Measurements from ENCODE around the gene BCAN. TPM values are rescaled to one million over a fixed set of nuclear protein-coding genes. Genes with fewer than 3 reads are reported as not detected.

Gene BCAN
- total RNA-seq, 4 donors from 2014 or later: 0.45 to 1.0 (median 0.99) TPM; not detected in 1

DNA sequence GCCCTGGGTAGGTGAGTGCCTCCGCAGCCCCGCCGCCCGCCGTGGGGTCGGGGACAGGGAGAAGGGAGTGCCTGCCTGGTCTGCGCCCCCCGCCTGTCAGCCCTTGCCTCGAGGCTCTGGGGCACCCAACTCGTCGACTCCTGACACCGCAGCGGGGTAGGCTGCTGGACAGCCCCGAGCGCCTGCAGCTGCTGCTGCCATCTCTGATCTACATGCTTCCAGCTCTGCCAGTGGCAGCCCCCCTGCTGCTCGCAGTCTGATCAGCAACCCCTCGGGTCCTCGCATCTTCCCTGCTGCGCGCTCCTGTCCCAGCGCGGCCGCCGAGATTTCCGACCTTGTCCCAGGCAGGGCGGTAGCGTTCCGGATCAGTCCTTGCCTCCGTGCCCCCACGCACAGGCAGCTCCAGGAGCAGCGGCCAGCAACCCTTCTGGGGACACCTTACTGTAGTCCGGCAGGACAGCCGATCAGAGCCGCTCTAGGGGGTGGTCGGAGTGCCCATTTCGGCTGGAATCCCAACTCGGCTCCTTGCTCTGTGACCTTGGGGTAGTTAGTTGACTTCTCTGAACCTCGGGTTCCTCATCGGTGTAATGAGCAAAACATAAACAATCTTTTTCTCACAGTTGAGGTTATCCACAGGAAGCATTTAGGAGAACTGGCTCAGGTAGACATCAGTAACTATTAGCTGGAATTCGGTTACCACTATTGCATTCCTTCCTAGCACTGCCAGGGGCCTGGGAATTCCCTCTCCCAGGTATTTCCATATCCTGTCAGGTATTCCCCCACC lies 540 bp downstream of the BCAN start:
- Histone ChIP-seq H3K27ac (replicated peaks in 1 of 4) (no peak overlapping the region), H3K4me1 (peaks cover 12 to 21% (median 18%) of the 10 kb centered on the region in 4 donors), H3K4me3 (peak overlapping the region; percentile 44 to 53 (median 50)), H3K27me3 (peaks cover 3 to 98% (median 47%) of the 10 kb centered on the region in 4 donors), H3K36me3 (no peaks in the 10 kb centered on the region), H3K9me3 (no peaks in the 10 kb centered on the region)
- TF ChIP-seq, protein P1, sequence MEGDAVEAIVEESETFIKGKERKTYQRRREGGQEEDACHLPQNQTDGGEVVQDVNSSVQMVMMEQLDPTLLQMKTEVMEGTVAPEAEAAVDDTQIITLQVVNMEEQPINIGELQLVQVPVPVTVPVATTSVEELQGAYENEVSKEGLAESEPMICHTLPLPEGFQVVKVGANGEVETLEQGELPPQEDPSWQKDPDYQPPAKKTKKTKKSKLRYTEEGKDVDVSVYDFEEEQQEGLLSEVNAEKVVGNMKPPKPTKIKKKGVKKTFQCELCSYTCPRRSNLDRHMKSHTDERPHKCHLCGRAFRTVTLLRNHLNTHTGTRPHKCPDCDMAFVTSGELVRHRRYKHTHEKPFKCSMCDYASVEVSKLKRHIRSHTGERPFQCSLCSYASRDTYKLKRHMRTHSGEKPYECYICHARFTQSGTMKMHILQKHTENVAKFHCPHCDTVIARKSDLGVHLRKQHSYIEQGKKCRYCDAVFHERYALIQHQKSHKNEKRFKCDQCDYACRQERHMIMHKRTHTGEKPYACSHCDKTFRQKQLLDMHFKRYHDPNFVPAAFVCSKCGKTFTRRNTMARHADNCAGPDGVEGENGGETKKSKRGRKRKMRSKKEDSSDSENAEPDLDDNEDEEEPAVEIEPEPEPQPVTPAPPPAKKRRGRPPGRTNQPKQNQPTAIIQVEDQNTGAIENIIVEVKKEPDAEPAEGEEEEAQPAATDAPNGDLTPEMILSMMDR (IDR thresholded peaks at IDR 0.05): no peak
- TF ChIP-seq POLR2AphosphoS5 (IDR thresholded peaks at IDR 0.05) (no peak), POLR2A (IDR thresholded peaks at IDR 0.05; ENCODE audit: low read depth) (no peak)
- intact Hi-C loops (cut with DNase I): no loop called here
- no peak for DNase-seq (ENCODE audit: extremely low spot score)
- WGBS: 39% methylated on average over 22 of the region's 40 CpGs

DNA sequence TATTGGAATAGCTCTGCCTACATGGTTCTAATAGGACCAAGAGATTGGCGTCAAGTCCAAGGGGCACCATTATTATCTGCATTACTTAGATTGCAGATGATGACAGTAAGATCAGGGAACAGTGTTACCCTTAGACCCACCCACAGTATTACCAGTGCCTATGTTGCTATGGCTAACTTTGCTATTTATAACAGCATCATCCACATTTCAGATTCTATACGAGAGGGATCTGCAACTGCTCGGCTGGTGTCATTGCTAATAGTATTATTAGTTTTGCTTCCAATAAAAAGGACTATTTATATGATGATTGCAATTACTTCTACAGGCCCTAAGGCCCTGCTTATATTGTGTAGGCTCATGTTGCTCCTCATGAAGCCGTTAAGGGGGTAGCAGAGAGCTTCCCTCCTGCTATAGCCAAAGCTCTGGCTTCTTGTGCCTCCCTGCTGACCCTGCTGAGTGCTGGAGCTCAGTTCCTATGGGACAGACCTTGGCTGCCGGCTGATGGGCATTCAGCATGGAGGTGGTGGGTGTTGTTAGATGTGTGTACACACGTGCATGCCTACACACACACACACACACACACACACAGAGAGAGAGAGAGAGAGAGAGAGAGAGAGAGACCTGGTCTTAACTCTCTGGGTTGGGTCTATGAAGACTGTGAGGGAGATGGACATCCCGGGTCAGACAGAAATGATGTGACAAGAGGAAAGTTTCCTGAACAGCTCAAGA lies 1.3 kb downstream of the BCAN start:
- no peak overlapping the region for H3K27ac ChIP-seq (replicated peaks in 1 of 4)
- intact Hi-C loops (cut with DNase I): no loop called here
- H3K36me3 ChIP-seq: no peaks in the 10 kb centered on the region
- H3K27me3 ChIP-seq: peaks cover 3 to 98% (median 45%) of the 10 kb centered on the region in 4 donors
- TF ChIP-seq POLR2A (IDR thresholded peaks at IDR 0.05; ENCODE audit: low read depth): no peak
- H3K9me3 ChIP-seq: no peaks in the 10 kb centered on the region
- peaks cover 12 to 21% (median 18%) of the 10 kb centered on the region in 4 donors for H3K4me1 ChIP-seq
- 87% methylated on average over 5 of the region's 7 CpGs for WGBS
- no peak for DNase-seq (ENCODE audit: extremely low spot score)
- H3K4me3 ChIP-seq: no peak overlapping the region

- DNase-seq (ENCODE audit: extremely low spot score): no peak
- Histone ChIP-seq H3K27me3 (peaks cover 3 to 98% (median 44%) of the 10 kb centered on the region in 4 donors), H3K9me3 (no peaks in the 10 kb centered on the region), H3K4me3 (no peak overlapping the region), H3K27ac (replicated peaks in 1 of 4) (no peak overlapping the region), H3K4me1 (peaks cover 12 to 21% (median 18%) of the 10 kb centered on the region in 4 donors), H3K36me3 (no peaks in the 10 kb centered on the region)
- intact Hi-C loops (cut with DNase I): no loop called here
- TF ChIP-seq, protein P1 (IDR thresholded peaks at IDR 0.05): no peak
- TF ChIP-seq POLR2A (IDR thresholded peaks at IDR 0.05; ENCODE audit: low read depth) (no peak), EP300 (IDR thresholded peaks at IDR 0.05) (no peak), POLR2AphosphoS5 (IDR thresholded peaks at IDR 0.05) (no peak)
- 83% methylated on average over 6 of the region's 7 CpGs for WGBS
Measured at GRCh38 chr1:156643778-156644092, 1.8 kb downstream of the BCAN start.

- TF ChIP-seq EP300 (IDR thresholded peaks at IDR 0.05) (no peak), POLR2AphosphoS5 (IDR thresholded peaks at IDR 0.05) (no peak), POLR2A (IDR thresholded peaks at IDR 0.05; ENCODE audit: low read depth) (no peak)
- TF ChIP-seq, protein P1 (IDR thresholded peaks at IDR 0.05): no peak
- Histone ChIP-seq H3K9me3 (no peaks in the 10 kb centered on the region), H3K4me1 (peaks cover 12 to 21% (median 18%) of the 10 kb centered on the region in 4 donors), H3K4me3 (no peak overlapping the region), H3K27ac (replicated peaks in 1 of 4) (no peak overlapping the region), H3K36me3 (no peaks in the 10 kb centered on the region), H3K27me3 (peaks cover 3 to 98% (median 43%) of the 10 kb centered on the region in 4 donors)
- 88% methylated on average over 2 of the region's 3 CpGs for WGBS
- no peak for DNase-seq (ENCODE audit: extremely low spot score)
- intact Hi-C loops (cut with DNase I): no loop called here
Measured at GRCh38 chr1:156644146-156644545, 2.2 kb downstream of the BCAN start.

- intact Hi-C loops (cut with DNase I): no loop called here
- 64% methylated on average over 1 of the region's 1 CpG for WGBS
- TF ChIP-seq POLR2AphosphoS5 (IDR thresholded peaks at IDR 0.05) (no peak), EP300 (IDR thresholded peaks at IDR 0.05) (no peak), POLR2A (IDR thresholded peaks at IDR 0.05; ENCODE audit: low read depth) (no peak)
- TF ChIP-seq, protein P1 (IDR thresholded peaks at IDR 0.05): no peak
- H3K36me3 ChIP-seq: no peaks in the 10 kb centered on the region
- peaks cover 12 to 21% (median 18%) of the 10 kb centered on the region in 4 donors for H3K4me1 ChIP-seq
- peaks cover 3 to 98% (median 39%) of the 10 kb centered on the region in 4 donors for H3K27me3 ChIP-seq
- H3K9me3 ChIP-seq: no peaks in the 10 kb centered on the region
- no peak for DNase-seq (ENCODE audit: extremely low spot score)
- H3K27ac ChIP-seq (replicated peaks in 1 of 4): no peak overlapping the region
- no peak overlapping the region for H3K4me3 ChIP-seq
Measured at GRCh38 chr1:156644640-156645039, 2.7 kb downstream of the BCAN start.
